IPS-18c (cell line): Measurements from ENCODE around the gene STATH.
"Not testable (repeated sequence)": the region's sequence is repeated elsewhere in the genome, so short reads cannot be mapped to it uniquely, and the experiment has no call there.

ENCODE experiments used
- H3K4me3 ChIP-seq: 2 replicates; pipeline ENCODE4 v1.7.0; 2013; ENCODE audit warnings: low read depth, mild to moderate bottlenecking, low read length, moderate library complexity; ENCODE audit not compliant: insufficient read depth
- H3K9me3 ChIP-seq: one replicate; pipeline ENCODE4 v1.6.1; 2013; ENCODE audit warnings: mild to moderate bottlenecking, low read length, moderate library complexity; ENCODE audit not compliant: control insufficient read depth, insufficient read depth

Gene STATH

DNA sequence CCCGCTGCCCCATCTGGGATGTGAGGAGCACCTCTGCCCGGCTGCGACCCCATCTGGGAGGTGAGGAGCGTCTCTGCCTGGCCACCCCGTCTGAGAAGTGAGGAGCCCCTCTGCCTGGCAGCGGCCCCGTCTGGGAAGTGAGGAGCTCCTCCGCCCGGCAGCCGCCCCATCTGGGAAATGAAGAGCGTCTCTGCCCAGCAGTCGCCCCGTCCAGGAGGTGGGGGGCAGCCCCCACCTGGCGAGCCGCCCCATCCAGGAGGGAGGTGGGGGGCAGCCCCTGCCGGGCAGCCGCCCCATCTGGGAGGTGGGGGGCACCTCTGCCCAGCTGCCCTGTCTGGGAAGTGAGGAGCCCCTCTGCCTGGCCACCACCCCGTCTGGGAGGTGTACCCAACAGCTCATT, 41.8 kb downstream of the STATH start:
- H3K4me3 ChIP-seq, H3K9me3 ChIP-seq: not testable (repeated sequence)

DNA sequence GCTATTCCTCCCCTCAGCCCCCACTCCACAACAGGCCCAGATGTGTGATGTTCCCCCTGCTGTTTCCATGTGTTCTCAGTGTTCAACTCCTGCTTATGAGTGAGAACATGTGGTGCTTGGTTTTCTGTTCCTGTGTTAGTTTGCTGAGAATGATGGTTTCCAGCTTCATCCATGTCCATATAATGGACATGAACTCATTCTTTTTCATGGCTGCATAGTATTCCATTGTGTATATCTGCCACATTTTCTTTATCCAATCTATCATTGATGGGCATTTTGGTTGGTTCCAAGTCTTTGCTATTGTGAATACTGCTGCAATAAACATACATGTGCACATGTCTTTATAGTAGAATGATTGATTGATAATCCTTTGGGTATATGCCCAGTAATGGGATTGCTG, 44.2 kb downstream of the STATH start:
- not testable (repeated sequence) for H3K4me3 ChIP-seq

DNA sequence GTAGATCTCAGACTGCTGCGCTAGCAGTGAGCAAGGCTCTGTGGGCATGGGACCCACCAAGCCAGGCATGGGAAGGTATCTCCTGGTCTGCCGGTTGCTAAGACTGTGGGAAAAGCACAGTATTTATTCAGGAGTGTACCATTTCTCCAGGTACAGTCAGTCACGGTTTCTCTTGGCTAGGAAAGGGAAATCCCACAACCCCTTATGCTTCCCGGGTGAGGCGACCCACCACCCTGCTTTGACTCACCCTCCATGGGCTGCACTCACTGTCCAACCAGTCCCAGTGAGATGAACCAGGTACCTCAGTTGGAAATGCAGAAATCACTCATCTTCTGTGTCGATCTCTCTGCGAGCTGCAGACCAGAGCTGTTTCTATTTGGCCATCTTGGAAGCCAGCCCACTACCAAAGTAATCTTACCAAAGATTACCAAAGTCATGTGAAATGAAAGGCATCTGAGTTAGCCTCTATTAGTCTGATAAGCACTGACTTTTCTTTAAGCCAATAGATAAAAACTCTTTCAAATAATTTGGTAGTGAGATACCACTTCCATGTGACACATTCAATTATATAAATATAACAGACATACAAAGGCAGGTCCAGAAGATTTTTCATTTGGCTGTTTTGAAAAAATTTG, 46.0 kb downstream of the STATH start:
- Histone ChIP-seq H3K9me3 (peaks cover 3% of the 10 kb centered on the region), H3K4me3 (no peak overlapping the region)

More for the DNA sequence above, 44.2 kb downstream of the STATH start:
- H3K9me3 ChIP-seq, result not testable (repeated sequence)

DNA sequence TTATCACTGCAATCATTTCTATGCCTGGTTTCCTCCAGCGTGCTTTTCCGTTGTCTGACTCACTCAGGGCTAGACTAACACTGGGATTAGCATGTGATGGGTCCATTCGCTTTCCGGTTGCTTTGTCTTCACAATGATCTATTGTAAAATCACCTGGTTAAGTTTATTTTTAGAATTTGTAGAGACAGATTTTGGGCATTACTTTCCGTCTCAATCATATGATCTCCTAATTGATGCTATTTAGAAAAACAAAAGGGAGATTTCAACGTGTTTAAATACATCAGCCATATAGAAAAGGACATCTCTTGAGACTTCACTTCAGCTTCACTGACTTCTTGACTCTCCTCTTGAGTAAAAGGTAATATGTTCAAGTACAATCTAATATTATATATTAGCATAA, 54.4 kb downstream of the STATH start, which contains the start of gene HTN1:
TSS of gene HTN1 (plus strand) at position 301 of the 400 bp plus-strand sequence. CDS start 2,639 bp downstream, outside the sequence.
- not testable (repeated sequence) for H3K4me3 ChIP-seq, H3K9me3 ChIP-seq
